HG03025 (cell line): ENCODE results near the gene GRID1.
A peak's percentile ranks its signal among the peaks of the same experiment; 100 is the strongest.

Experiments
- ATAC-seq: cut with Tn5 transposase; IDR thresholded peaks from one replicate; pipeline ENCODE4 v1.9.1; 2021; ENCODE audit warnings: mild to moderate bottlenecking, moderate library complexity; ENCODE audit not compliant: unreplicated experiment, low FRiP score

Gene GRID1

GRCh38 chr10:86283466-86284287 lies 82.9 kb downstream of the GRID1 start:
- no peak for ATAC-seq

GRCh38 chr10:86282664-86283465 lies 83.7 kb downstream of the GRID1 start:
- no peak for ATAC-seq

GRCh38 chr10:86281396-86281795 lies 85.2 kb downstream of the GRID1 start:
- no peak for ATAC-seq

GRCh38 chr10:86269332-86269731 lies 97.3 kb downstream of the GRID1 start:
- ATAC-seq: no peak

- no peak for ATAC-seq
Observed at GRCh38 chr10:86267286-86268195, 99.1 kb downstream of the GRID1 start.

- ATAC-seq: no peak
Observed at GRCh38 chr10:86266446-86267242, 100.0 kb downstream of the GRID1 start.

- no peak for ATAC-seq
Observed at GRCh38 chr10:86265895-86266259, 100.7 kb downstream of the GRID1 start.

- no peak for ATAC-seq
Observed at GRCh38 chr10:86265236-86265894, 101.2 kb downstream of the GRID1 start.

- no peak for ATAC-seq
Observed at GRCh38 chr10:86264481-86265231, 101.9 kb downstream of the GRID1 start.

- no peak for ATAC-seq
Observed at GRCh38 chr10:86263907-86264306, 102.7 kb downstream of the GRID1 start.

- ATAC-seq: no peak
Observed at GRCh38 chr10:86263209-86263608, 103.4 kb downstream of the GRID1 start.

GRCh38 chr10:86262688-86263181 lies 103.9 kb downstream of the GRID1 start:
- no peak for ATAC-seq

GRCh38 chr10:86261941-86262687 lies 104.5 kb downstream of the GRID1 start:
- peak; percentile 60 for ATAC-seq

- no peak for ATAC-seq
Observed at GRCh38 chr10:86261470-86261869, 105.1 kb downstream of the GRID1 start.

GRCh38 chr10:86260564-86260963 lies 106.0 kb downstream of the GRID1 start:
- ATAC-seq: no peak

GRCh38 chr10:86259901-86260562 lies 106.6 kb downstream of the GRID1 start:
- ATAC-seq: no peak

GRCh38 chr10:86258941-86259340 lies 107.7 kb downstream of the GRID1 start:
- ATAC-seq: no peak
